Head of caudate nucleus (tissue), 42 donors: ENCODE measurements around the gene TTC39B.

ENCODE experiments used
- DNase-seq, 42 donors: peaks; one replicate each; pipeline versions ENCODE4 v3.0.0 to v3.0.0-alpha.2; 2020 to 2021; ENCODE audit warnings: mixed read lengths in 7 of 42
- intact Hi-C: fragments of 100-400 bp; cut with DNase I; formaldehyde crosslinking; loops from one replicate; pipeline ENCODE4 v1.15.0; 2022

Gene TTC39B

DNA sequence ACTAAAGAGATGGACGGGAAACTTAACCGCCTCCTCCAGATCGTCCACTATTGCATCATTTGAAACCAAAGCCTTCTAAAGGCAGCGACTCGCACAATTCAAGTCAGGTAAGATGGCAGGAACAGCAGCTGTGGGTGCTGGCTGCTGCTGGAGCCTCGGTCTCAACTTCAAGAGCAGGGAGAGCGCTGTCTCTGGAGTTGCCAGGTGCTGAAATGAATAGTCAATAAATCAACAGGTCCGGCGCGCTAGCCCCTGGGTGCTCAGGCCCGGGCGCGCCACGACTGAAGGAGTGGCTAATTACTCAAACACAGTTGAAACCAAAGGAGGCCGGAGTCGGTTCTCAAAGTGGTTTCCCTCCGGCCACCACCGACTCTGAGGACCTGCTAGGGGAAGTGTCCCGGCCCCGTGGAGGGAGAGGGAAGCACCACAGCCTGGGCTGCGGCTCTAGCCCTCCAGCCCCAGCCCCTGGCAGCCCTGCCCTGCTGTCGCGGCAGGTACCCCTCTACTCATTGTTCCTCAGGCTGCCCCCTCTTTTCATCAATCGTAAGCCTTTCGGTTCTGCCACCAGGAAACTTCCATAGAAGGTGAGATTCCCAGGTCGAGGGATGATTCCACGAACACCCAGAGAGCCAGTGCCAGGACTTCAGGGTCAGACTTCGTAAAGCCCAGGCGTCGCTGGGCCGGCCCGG is 804 bp downstream of the TTC39B start:
- peak in 40 of 42 donors; percentile 4 to 59 (median 29) for DNase-seq
- intact Hi-C loops, result loop anchor here (10.0 kb wide), 1 partner anchor 119 kb away; the partner anchor contains the start of gene SNAPC3

DNA sequence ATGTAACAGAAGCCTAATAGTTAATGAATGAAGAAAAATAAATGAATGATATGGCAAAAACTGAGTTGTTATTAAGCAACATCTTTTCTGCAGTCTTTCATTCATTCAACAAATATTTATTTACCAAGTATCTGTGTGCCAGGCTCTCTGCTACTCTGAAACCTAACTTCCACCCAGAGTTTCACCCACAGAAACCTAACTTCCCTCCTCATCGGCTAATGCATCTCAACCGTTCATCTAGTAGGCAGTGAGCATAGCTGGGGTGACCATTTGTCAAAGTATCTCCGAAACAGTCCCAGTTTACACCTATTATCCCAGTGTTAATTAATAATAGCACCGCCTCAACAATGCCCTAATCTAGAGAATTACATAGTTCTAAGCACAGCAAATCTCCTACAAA is 1.5 kb downstream of the TTC39B start:
- intact Hi-C loops, result loop anchor here (10.0 kb wide), 1 partner anchor 119 kb away; the partner anchor contains the start of gene SNAPC3
- peak in 1 of 42 donors; percentile 3 for DNase-seq

DNA sequence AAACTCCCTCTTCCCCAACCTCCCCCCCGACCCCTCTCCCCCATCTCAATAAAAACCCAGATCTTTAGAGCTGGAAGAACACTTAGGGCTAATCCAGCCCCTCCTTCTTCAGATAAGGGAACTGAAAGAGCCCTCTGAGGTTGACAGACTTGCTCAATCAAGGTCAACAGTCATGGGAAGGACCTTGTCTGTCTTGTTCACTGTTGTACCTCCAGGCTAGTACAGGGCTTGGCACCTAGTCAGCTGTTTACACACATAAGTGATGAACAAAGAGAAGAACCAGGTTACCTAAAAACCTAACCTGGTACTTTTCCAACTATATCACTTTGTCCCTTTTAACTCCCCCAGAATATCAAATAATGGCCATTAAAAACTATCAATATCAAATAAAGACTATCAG is 2.4 kb downstream of the TTC39B start:
- no peak for DNase-seq
- intact Hi-C loops, result loop anchor here (10.0 kb wide), 1 partner anchor 120 kb away; the partner anchor contains the start of gene SNAPC3

DNA sequence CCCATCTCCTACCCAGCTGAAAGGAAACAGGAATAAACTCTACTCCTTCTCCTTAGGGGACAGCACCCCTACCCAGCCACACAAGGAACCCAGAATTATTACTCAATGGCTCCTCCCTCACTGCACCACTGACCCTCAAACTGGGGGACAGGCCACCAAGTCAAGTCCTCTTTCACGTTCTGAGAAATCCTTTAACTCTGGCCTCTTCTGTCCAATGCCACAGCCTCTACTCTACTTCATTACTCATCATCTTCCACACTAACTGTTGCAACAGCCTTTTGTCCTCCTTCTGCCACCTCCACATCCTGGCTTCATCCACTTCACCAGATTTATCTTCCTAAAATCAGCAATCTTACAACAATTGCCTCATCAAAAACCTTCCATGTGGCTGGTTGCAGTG is 6.8 kb downstream of the TTC39B start:
- no peak for DNase-seq
- intact Hi-C loops, result loop anchor here (10.0 kb wide), 1 partner anchor 125 kb away; the partner anchor contains the start of gene SNAPC3

DNA sequence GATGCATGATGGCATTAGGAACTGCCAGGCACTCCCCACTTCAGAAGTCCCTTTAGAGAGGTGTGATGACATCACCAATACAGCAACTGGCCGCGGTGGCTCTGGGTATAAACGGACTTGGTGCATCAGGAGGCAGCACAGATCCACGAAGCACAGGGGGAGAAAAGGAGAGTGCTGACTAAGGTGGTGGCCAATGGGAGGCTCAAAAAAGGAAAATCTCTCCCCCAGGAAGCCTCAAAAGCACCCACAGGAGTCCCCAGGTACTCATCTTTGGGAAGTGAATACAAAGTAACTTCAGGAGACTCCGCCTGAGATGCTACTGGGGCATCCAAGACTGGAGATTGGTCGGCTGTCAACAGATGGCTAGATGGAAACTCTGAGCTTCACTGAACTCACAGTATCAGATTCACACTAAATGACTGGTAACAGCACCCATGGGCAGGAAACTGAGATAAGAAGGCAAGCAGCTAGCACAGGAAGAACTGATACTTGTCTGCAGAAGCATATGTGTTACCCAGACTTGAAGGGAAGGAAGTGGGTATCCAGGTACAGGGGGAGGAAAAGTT is 7.6 kb downstream of the TTC39B start:
- DNase-seq, result no peak
- intact Hi-C loops, result no loop called here

- intact Hi-C loops, result no loop called here
- DNase-seq, result no peak
Measured at GRCh38 chr9:15298362-15298761, 8.7 kb downstream of the TTC39B start.

DNA sequence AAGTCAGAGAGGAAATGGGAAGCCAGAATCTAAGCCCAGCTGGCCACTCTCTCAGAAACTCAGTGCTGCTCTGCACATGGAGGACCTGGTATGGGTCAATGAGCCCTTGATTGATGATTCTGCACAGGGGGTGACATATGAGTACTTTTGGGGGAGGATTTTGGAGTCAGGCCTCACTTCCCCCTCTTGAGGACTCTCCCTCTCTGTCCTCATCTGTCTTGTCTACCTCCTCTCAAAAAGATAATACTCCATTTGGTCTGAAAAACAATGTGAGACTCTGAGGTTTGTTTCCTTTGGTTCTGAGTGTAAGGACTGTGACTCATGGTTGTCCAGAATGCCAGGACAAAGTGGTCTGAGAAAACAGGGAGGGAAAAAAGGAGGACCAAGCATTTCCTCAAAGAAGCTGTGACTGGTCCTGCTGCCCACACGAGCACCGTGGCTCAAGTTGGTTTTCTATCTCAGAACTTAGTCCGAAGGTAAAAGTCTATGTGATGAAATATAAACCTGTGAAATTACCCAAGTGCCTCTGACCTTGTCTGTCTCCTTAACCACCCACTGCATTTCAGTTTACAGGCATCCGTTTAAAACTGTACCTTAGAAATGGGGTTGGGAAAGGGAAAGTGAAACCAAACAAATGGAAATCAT is 11.1 kb downstream of the TTC39B start:
- intact Hi-C loops, result no loop called here
- DNase-seq, result peak in 3 of 42 donors; percentile 4 to 10 (median 9)

GRCh38 chr9:15294604-15295003 is 12.4 kb downstream of the TTC39B start:
- DNase-seq, result no peak
- intact Hi-C loops, result no loop called here

- intact Hi-C loops, result no loop called here
- peak in 8 of 42 donors; percentile 5 to 41 (median 28) for DNase-seq
Measured at GRCh38 chr9:15293804-15294316, 13.2 kb downstream of the TTC39B start.

DNA sequence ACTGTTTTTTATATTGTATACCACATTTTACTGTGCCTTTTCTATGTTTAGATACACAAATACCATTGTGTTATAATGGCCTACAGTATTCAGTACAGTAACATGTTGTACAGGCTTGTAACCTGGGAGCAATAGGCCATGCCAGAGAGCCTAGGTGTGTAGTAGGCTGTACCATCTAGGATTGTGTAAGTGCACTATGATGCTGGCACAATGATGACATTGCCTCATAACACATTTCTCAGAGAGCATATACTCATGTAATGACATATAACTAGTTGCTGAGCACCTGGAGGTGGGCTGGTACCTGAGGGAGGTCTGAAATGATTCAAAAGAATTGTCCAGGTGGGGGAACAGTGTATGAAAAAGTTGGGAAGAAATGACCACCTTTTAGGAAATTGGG is 13.9 kb downstream of the TTC39B start:
- intact Hi-C loops, result no loop called here

GRCh38 chr9:15289603-15290002 is 17.4 kb downstream of the TTC39B start:
- intact Hi-C loops, result no loop called here
- DNase-seq, result no peak

More for the DNA sequence above, 13.9 kb downstream of the TTC39B start:
- no peak for DNase-seq

- DNase-seq, result no peak
- intact Hi-C loops, result no loop called here
Measured at GRCh38 chr9:15287309-15287708, 19.7 kb downstream of the TTC39B start.

GRCh38 chr9:15286161-15286821 is 20.7 kb downstream of the TTC39B start:
- no peak for DNase-seq
- intact Hi-C loops, result no loop called here

GRCh38 chr9:15282567-15283285 is 24.3 kb downstream of the TTC39B start:
- no peak for DNase-seq
- intact Hi-C loops, result no loop called here

DNA sequence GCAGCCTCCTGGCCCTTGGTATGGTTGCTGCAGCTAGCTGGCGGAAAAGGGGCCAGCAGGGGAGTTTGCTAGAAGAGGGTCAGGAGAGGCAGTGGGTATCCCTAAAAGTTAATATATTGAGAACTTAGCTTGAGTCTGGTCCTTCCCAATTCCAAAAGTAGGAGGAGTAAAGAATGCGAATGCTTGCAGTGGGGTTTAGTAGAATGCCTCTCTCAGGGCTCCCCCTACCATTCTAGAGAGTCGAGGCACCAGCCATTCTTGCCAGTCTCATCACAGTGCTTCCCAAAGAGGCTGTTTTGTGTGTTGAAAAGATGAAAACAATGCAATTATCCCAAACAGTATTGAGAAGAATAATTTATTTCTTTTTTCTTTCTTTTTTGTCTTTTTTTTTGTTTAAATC is 26.4 kb downstream of the TTC39B start:
- intact Hi-C loops, result no loop called here
- no peak for DNase-seq

- intact Hi-C loops, result loop anchor here (10.0 kb wide), 1 partner anchor 146 kb away; the partner anchor contains the start of gene SNAPC3
- no peak for DNase-seq
Measured at GRCh38 chr9:15278839-15279238, 28.2 kb downstream of the TTC39B start.

- DNase-seq, result no peak
- intact Hi-C loops, result loop anchor here (10.0 kb wide), 1 partner anchor 147 kb away; the partner anchor contains the start of gene SNAPC3
Measured at GRCh38 chr9:15278091-15278687, 28.8 kb downstream of the TTC39B start.

DNA sequence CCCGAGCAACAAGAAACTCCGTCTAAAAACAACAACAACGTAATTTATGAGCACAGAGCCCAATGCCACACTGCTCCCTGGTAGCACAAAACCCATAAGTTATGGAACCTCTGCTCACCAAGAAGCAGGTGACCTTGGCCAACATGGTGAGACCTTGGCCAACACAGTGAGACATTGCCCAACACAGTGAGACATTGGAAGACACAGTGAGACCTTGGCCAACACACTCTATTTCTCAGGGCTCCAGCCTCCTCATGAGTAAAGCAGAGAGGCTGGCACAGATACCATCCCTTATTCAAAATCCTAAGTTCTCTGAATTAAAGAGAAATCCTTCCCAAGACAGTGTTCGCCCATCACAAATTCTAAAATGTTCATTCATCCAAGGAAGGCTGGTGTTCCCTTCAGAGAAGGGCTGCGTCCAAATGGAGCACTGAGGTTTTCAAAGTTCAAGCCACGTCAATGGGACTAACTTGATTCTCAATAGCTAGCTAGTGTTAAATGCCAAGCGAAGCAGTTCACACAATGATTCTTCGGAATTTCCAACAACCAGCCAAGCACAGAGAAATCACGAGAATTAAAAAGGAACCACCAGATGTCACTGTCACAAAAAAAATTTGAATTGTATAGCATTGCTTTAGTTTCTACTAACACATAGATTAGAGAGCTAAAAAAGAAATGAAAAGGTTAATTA is 29.5 kb downstream of the TTC39B start:
- intact Hi-C loops, result loop anchor here (10.0 kb wide), 1 partner anchor 147 kb away; the partner anchor contains the start of gene SNAPC3
- DNase-seq, result peak in 17 of 42 donors; percentile 7 to 73 (median 36)
